Limb (tissue), 2 donors: Measurements from ENCODE around the gene MTFR1L.

Experiments
- DNase-seq, 2 donors: peaks; one replicate each; pipeline ENCODE4 v3.0.0-alpha.2; 2016; ENCODE audit errors: extremely low spot score in 2 of 2

Gene MTFR1L

DNA sequence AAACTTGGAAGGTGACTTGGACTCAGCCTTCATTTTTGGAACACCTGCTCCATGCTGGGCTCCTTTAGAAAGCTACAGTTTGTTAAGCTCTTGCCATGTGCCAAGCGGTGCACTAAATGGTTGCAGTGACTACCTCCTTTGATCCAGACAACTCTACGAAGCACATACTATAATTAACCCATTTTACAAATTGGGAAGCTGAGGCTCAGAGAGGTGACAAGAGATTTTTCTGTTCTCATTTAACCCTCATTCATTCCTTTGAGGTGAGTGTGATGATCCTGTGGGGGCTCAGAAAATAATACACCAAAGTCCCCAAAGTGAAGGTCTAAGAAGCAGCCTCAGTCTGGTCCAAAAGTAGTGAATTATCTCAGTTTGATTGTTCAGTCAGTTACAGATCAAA, 57.4 kb downstream of the MTFR1L start:
- DNase-seq = no peak

DNA sequence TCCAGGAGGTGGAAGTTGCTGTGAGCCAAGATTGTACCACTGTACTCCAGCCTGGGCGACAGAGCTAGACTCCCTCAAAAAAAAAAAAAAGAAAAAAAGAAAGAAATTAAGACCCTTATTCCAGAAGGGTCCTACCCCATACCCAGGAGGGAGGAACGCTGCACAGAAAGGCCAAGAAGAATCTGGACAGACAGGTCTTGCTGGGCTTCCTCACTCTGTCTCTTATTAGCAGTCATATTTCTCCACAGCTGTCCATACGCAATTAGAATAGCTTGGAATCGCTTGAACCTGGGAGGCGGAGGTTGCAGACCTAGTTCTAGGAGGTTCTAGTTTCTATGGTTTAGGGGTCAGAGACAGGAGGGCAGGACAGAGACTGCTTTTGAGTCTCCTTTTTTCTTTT, 58.9 kb downstream of the MTFR1L start:
- DNase-seq = no peak

DNA sequence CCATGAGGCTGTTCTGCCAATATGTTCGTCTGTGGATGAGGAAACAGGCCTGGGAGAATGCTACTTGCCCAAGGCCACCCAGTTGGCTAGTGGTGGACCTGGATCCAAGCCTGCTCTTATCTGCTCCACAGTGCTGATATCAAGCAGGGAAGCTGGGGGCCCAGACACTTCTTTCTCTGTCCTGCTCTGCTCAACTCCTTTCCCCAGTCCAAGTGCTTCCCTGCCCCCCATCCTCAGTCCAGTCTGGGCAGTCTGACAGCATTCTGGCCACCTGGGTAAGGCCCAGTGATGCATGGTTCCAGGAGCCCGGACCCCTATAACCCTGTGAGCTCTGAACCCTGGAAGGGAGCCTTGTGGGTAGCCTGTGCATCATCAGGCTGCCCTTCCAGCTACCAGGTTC, 59.9 kb downstream of the MTFR1L start:
- no peak for DNase-seq

DNA sequence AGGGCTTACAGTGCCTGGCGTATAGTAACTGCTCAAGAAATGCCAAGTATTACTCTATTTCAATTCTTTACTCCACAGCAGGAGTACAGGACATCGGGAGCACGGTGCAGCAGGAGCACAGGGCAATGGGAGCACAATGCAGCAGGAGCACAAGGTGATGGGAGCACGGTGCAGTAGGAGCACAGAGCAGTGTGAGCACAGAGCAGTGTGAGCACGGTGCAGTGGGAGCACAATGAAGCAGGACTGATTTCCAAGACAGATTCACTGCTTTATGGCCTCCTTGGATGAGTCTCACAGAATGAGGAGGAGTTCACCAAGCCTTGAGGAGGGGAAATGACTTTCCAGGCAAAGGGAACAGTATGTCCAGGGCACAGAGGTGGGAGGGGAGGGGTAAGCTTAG, 60.8 kb downstream of the MTFR1L start:
- no peak for DNase-seq

DNA sequence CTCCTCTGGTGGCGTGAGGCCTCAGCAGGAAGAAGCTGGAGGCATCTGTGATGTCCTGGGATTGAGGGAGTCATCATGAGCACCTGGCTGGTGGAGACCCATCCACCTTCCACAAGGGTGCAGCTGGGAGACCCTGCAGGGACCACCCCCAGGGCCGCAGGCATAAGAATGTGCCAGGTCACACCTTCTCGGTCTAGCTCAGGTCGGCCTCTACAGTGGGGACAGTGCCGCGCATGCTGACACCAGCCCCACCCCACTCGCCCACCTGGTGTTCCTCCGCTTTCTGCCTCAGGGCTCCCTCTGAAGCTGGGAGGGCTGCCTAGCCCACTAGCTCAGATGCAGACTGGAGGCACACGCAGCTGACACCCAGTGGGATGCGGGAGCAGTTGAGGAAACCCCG, 61.5 kb downstream of the MTFR1L start:
- DNase-seq = no peak
